NCI-H1092 (cell line): Measurements from ENCODE around the gene SLC46A1.

Source experiments
- DNase-seq: peaks from one replicate; lab custom pipeline; 2025; lab: John Stamatoyannopoulos, UW

The SLC46A1 gene

DNA sequence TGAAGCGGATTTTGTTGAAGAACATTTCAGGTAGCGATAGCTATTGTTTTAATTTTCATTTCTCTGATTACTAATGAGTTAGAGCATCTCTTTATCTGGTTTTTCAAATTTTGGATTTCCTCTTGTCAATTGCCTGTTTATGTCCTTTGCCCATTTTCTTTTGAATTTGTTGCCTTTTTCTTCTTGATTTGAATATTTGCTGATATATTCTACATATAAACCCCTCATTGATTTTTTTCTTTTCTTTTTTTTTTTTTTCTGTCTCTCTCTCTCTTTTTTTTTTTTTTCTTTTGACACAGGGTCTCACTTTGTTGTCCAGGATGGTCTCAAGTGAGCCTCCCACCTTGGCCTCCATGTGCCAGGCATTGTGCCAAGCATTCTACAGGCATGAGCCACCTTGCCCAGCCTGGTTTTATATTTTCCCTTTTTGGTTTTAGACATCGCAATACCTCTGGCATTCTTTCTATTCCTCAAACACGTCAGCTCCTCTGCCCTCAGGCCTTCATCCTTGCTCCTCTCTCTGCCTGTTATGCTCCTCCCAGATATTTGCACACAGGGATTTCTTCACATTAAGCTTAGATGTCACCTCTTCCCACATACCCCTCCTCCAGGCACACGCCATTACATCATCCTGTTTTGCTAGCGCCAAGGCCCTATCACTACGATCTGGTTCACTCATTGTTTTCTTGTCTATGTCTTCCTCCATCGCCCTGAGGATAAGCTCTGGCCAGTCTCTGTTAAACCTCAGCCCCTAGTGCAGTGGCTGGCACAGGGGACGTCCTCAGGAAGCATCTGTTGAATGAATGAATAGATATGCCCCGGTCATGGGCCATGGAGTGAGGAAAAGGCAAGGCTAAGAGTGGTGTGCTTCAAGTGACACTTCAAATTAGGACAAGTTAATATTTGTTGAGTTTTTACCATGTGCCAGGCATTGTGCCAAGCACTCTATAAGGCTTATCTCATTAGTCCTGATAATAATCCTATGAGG is 25.9 kb downstream of the SLC46A1 start:
- DNase-seq: no peak

- DNase-seq: no peak
Observed at GRCh38 chr17:28372945-28373274, 33.1 kb downstream of the SLC46A1 start.

GRCh38 chr17:28372203-28372944 is 33.6 kb downstream of the SLC46A1 start:
- no peak for DNase-seq

DNA sequence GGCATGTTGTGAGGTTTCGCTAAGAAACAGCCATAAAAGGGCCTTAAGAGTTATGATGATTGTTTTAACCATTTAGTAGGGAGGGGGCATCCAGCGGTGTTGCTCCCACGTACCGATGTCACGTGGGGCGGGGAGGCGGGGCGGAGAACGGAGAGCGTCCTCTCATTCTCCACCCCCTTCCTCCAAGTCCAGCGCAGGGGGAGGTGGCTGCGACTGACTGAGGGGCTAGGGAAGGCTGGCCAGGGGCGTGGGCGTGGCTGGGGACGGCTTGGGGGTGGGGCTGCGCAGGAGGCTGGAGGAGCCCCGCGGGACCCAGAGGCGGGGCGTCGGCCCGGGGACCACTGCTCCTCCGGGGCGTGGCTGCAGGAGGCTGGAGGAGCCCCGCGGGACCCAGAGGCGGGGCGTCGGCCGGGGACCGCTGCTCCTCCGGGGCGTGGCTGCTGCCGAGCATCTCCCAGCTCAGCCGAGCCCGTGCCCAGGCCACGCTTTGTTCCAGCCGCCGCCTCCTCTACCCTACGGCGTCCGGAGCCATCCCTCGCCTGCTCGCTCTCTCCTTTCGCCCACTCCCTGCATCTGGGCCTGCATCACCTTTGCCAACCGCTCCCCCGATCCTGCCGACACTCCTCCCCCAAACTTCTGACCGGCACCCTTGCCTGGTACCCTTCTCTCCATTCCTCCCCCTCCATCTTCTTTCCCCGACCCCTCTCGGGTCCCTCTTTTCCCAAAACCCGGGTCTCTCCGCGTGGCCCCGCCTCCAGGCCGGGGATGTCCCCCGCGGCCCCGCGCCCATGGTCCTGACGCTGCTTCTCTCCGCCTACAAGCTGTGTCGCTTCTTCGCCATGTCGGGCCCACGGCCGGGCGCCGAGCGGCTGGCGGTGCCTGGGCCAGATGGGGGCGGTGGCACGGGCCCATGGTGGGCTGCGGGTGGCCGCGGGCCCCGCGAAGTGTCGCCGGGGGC is 34.5 kb downstream of the SLC46A1 start, which contains the start of gene SARM1:
Gene SARM1 (plus strand): TSS at position 450 of the 958 bp plus-strand sequence. CDS start 339 bp downstream, at position 789.
- DNase-seq: peak; percentile 88

DNA sequence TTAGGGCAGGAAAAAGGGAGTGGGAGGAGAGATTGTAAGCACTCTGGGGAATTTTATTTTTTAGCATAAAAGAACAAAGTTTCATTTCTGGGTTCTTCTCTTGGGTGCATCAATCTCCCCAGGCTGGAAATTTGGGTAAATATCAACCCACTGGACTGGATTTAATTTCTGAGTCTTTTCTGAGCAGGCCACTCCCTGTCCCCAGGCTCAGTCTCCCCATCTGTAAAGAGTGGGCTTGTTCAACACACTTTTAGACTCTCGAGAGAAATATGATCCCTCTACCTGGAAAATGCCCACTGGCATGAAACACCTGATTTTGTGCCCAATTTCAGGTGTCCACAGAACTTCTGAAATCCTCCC is 35.3 kb downstream of the SLC46A1 start:
- DNase-seq: no peak

GRCh38 chr17:28370035-28370743 is 35.8 kb downstream of the SLC46A1 start, which contains the start of gene VTN:
Gene VTN (minus strand): TSS chr17:28370307. CDS start chr17:28370203, 104 bp downstream.
- DNase-seq: no peak

- DNase-seq: no peak
Observed at GRCh38 chr17:28369684-28370034, 36.4 kb downstream of the SLC46A1 start.

GRCh38 chr17:28368915-28369683 is 36.9 kb downstream of the SLC46A1 start:
- DNase-seq: no peak

GRCh38 chr17:28368306-28368831 is 37.6 kb downstream of the SLC46A1 start:
- DNase-seq: no peak

GRCh38 chr17:28367641-28368305 is 38.2 kb downstream of the SLC46A1 start:
- no peak for DNase-seq

GRCh38 chr17:28366605-28367004 is 39.4 kb downstream of the SLC46A1 start:
- no peak for DNase-seq

DNA sequence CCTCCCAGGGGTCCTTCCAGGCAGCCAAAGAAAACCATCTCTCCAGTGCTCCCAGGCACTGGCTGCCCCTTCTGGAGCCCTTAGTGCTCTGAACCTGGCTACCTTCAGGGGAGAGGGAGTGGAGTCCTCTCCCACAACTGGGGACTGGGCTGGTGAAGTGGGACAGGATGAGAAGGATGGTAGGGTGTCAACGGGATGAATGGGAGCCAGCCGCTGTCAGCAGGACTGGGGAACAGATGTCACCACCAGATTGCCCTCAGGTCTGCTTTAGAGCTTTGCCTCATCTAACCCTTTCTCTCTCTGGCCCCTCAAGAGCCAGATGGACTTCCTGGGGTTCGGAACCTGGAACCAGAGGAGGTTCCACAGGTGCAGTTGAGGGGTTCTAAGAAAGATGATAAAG is 40.5 kb downstream of the SLC46A1 start:
- DNase-seq: no peak

DNA sequence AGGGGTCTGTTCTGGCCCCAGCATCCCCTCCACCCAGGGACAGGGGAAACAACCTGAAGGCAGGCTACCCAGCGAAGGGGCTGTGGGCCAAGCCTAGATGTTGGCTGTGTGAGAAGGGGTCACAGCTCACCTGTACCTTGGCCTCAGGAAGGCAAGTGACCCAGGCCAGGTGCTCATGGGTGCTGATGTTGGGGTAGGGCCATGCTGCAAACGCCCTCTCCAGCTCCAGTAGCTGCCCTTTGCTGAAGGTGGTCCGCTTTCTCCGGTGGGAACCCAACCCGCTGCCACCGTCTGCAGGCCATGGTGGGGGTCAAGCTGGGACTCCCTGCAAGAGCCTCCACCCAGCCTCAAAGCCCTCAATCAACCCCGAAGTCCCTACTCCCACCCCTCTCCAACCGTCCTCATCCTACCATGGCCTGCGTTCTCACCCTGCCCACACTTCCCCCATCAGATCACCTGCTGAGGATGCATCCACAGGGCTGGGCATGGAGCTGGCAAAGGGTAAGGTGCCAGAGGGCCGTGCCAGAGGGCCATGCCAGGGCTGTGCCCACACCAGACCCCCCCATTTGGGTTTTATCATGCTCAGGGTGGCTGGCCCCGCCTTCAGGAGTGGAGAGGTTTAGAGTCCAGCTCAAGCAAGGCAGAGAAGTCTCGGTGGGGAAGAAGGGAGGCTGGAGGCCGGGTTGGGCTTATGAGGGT is 41.2 kb downstream of the SLC46A1 start, which contains the start of gene SEBOX:
Gene SEBOX (minus strand): TSS at position 535 of the 699 bp plus-strand sequence. CDS start 48 bp downstream, at position 487.
- no peak for DNase-seq

GRCh38 chr17:28363776-28364650 is 42.0 kb downstream of the SLC46A1 start:
- DNase-seq: no peak

DNA sequence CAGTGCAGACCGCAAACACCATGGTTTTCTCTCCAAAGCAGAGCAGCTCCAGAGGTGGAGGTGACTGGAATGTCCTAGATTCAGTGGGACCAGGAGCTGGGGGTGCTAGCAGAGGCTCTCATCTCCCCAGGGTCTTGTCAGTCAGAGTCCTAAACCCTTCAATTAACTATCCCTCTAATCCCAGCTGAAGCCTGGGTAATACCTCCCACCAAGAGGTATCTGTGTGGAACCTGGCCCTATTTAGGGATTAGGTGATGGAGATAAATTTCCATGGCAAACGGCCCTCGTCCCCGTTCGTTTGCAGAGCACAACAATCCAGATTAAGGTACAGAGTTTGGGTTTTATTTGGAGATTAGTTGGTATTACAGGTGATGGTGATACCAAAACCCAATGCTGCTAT is 42.8 kb downstream of the SLC46A1 start:
- no peak for DNase-seq

- no peak for DNase-seq
Observed at GRCh38 chr17:28357901-28358197, 48.2 kb downstream of the SLC46A1 start.

GRCh38 chr17:28357061-28357900 is 48.7 kb downstream of the SLC46A1 start, which contains the start of gene POLDIP2:
Gene POLDIP2 (minus strand): TSS chr17:28357527. CDS start chr17:28357448, 79 bp downstream.
- DNase-seq: peak; percentile 91
